ENCODE data around the gene ENO1. TPM values are rescaled to one million over a fixed set of nuclear protein-coding genes. Genes with fewer than 3 reads are reported as not detected.

ENO1 gene
- total and polyA plus RNA-seq, 2 of the 8 experiments (the other 6 are each of a cell fraction or from before 2014, with no cell fraction given) = 1,763 to 2,117 TPM

- TF ChIP-seq E2F6 (IDR thresholded peaks at IDR 0.05) = no peak
- TF ChIP-seq SP2 (IDR thresholded peaks at IDR 0.05; ENCODE audit: low read length) = no peak
- no peak for TF ChIP-seq YY1 (IDR thresholded peaks at IDR 0.05; ENCODE audit: low read depth, low read length)
- no peak for TF ChIP-seq JUND (IDR thresholded peaks at IDR 0.05; ENCODE audit: low read length)
- TF ChIP-seq JUN (IDR thresholded peaks at IDR 0.05; ENCODE audit: low read depth, low read length) = no peak
- TF ChIP-seq MAFK (IDR thresholded peaks at IDR 0.05; ENCODE audit: low read depth, low read length) = no peak
- no peak for TF ChIP-seq POU5F1 (IDR thresholded peaks at IDR 0.05; ENCODE audit: low read depth, low read length)
- TF ChIP-seq CTBP2 (IDR thresholded peaks at IDR 0.05; ENCODE audit: borderline replicate concordance, insufficient read depth, insufficient read length, low read length) = no peak
- TF ChIP-seq RBBP5 (IDR thresholded peaks at IDR 0.05; ENCODE audit: borderline replicate concordance, low read depth, low read length) = no peak
Measured at GRCh38 chr1:8815582-8816151, 62.8 kb downstream of the ENO1 start (continued).

Measured in H1 (cell line).